ENCODE measurements around the gene CAND1.

Gene CAND1

DNA sequence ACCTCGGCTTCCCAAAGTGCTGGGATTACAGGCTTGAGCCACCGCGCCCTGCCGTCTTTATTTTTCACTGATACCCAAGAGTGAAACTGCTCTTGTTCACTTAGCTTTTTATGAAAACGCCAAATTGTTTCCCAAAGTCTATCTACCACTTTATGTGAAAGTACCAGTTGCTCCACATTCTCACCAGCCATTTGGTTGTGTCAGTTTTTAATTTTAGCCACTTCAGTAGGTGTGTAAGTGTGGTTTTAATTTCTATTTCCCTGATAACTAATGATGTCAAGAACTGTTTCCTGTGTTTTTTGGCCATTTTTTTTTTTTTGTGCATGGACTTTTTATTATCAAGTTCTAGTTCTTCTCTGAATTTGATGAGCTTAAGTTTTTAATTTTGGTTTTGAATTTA lies 17.1 kb downstream of the CAND1 start:
- no peak for DNase-seq (ENCODE audit: low read depth)
- H3K4me3 ChIP-seq (ENCODE audit: low read depth, low read length) = no peak overlapping the region
- in situ Hi-C loops (cut with HindIII; ENCODE audit: low sequenced_read_pairs) = no loop called here
- no peak for TF ChIP-seq CTCF (IDR thresholded peaks at IDR 0.05; ENCODE audit: low read depth, low read length, missing control alignments)

DNA sequence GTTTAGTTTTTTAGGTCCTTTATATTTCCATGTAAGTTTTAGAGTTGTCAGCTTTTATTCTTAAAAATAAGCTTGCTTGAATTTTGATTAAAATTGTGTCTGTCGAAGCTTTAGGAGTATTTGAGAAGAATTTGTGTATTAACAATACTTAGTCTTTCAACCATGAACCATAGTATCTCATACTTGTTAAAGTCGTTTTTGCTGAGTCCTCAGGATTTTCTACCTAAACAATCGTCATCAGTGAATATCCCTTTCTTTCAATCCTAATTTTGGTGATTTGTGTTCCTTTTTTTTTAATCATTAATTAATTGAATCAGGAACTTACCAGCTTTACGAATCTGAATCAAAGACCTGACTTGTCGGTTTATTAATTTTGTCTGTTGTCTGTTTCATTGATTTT lies 18.2 kb downstream of the CAND1 start:
- in situ Hi-C loops (cut with HindIII; ENCODE audit: low sequenced_read_pairs) = no loop called here
- no peak overlapping the region for H3K4me3 ChIP-seq (ENCODE audit: low read depth, low read length)
- no peak for DNase-seq (ENCODE audit: low read depth)
- TF ChIP-seq CTCF (IDR thresholded peaks at IDR 0.05; ENCODE audit: low read depth, low read length, missing control alignments) = no peak

DNA sequence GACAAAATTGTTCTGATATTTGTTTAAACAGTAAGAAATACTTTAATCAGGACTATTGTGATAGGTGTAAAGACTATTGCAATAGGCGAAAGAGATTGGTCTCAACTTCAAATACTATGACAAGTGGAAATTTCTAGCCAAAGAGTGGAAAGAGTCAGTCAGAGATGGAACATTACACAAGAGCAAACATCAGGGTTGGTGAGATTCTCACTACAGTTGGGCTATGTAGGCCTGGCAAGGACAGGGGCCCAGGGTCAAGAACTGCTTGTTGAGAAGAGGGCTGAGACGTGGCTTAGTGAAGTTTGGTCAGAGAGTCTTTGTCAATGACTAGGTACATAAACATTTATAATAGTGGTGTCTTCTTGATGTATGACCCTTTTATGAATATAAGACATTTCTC lies 19.4 kb downstream of the CAND1 start:
- no peak overlapping the region for H3K4me3 ChIP-seq (ENCODE audit: low read depth, low read length)
- no peak for TF ChIP-seq CTCF (IDR thresholded peaks at IDR 0.05; ENCODE audit: low read depth, low read length, missing control alignments)
- in situ Hi-C loops (cut with HindIII; ENCODE audit: low sequenced_read_pairs) = no loop called here
- DNase-seq (ENCODE audit: low read depth) = no peak

- DNase-seq (ENCODE audit: low read depth) = no peak
- in situ Hi-C loops (cut with HindIII; ENCODE audit: low sequenced_read_pairs) = no loop called here
- TF ChIP-seq CTCF (IDR thresholded peaks at IDR 0.05; ENCODE audit: low read depth, low read length, missing control alignments) = no peak
These were observed 21.2 kb downstream of the CAND1 start for GRCh38 chr12:67290378-67290777.

GRCh38 chr12:67299526-67299925 lies 30.4 kb downstream of the CAND1 start:
- no peak overlapping the region for H3K4me3 ChIP-seq (ENCODE audit: low read depth, low read length)
- no peak for DNase-seq (ENCODE audit: low read depth)
- TF ChIP-seq CTCF (IDR thresholded peaks at IDR 0.05; ENCODE audit: low read depth, low read length, missing control alignments) = no peak
- in situ Hi-C loops (cut with HindIII; ENCODE audit: low sequenced_read_pairs) = no loop called here

More at GRCh38 chr12:67290378-67290777, 21.2 kb downstream of the CAND1 start:
- no peak overlapping the region for H3K4me3 ChIP-seq (ENCODE audit: low read depth, low read length)

GRCh38 chr12:67299926-67300325 lies 30.8 kb downstream of the CAND1 start:
- H3K4me3 ChIP-seq (ENCODE audit: low read depth, low read length) = no peak overlapping the region
- in situ Hi-C loops (cut with HindIII; ENCODE audit: low sequenced_read_pairs) = no loop called here
- TF ChIP-seq CTCF (IDR thresholded peaks at IDR 0.05; ENCODE audit: low read depth, low read length, missing control alignments) = no peak
- no peak for DNase-seq (ENCODE audit: low read depth)

DNA sequence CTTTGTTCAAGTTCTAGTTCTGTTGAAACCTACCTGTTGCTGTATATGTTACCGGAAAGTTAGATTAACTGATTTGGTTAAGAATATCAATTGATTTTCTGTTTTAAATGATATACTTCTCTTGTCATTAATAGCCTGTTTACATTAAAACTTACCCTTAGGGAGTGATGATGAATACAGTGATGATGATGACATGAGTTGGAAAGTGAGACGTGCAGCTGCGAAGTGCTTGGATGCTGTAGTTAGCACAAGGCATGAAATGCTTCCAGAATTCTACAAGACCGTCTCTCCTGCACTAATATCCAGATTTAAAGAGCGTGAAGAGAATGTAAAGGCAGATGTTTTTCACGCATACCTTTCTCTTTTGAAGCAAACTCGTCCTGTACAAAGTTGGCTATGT lies 33.0 kb downstream of the CAND1 start:
- TF ChIP-seq CTCF (IDR thresholded peaks at IDR 0.05; ENCODE audit: low read depth, low read length, missing control alignments) = no peak
- in situ Hi-C loops (cut with HindIII; ENCODE audit: low sequenced_read_pairs) = no loop called here
- H3K4me3 ChIP-seq (ENCODE audit: low read depth, low read length) = no peak overlapping the region
- DNase-seq (ENCODE audit: low read depth) = no peak
